ENCODE data around the gene PLCG2. TPM values are rescaled to one million over a fixed set of nuclear protein-coding genes. Genes with fewer than 3 reads are reported as not detected.

The PLCG2 gene
- total and polyA plus RNA-seq, 12 donors: 2.4 to 18.2 (median 6.2) TPM

Other genes with a start within 250 kb of the PLCG2 start
- gene SDR42E1, start 232.2 kb downstream of the PLCG2 start, total RNA-seq: 1 to 10 TPM in 6 of 10 donors, under 1 TPM in 4; 0.46 to 1.6 (median 1.1) TPM
- gene SDR42E1, start 232.2 kb downstream of the PLCG2 start, polyA plus RNA-seq: under 1 TPM; 0.36 to 0.51 TPM

Data from heart right ventricle (tissue), 12 donors.